NCI-H526 (cell line): ENCODE data around the gene NUP62.
"Not testable (repeated sequence)": the region's sequence is repeated elsewhere in the genome, so short reads cannot be mapped to it uniquely, and the experiment has no call there.

Source experiments
- DNase-seq, 2 experiments: peaks; one replicate each; lab custom pipeline; 2025; lab: John Stamatoyannopoulos, UW

Gene NUP62

GRCh38 chr19:49929121-49929610 lies at the start of gene NUP62, which contains the start of gene ATF5:
Gene NUP62, minus strand, starts transcription at chr19:49929504. Its CDS starts 19,697 bp downstream, at chr19:49909807.
Gene ATF5, plus strand, starts transcription at chr19:49929205. Its CDS starts 1,646 bp downstream, at chr19:49930851.
- DNase-seq, result peak; percentile 92 to 95

DNA sequence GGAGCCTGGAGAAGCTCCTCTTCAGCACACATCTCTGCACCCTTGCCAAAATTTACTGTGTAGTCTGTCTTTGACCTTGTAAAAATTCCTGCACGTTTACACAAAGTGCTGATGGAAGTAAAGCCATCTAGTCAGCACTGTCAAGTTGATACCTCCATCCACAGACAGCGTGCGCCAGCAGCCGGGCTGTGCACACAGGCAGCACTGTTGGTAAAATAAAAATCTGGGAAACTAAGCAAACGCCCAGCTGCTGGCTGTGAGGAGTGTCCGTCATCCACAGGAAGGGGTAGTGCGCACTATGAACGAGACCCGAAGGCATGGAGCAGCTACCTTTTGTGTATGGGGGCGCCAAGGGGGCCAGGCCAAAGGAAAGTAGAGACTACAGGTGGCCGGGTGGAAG lies 49.0 kb upstream of the NUP62 start:
- DNase-seq, result no peak

DNA sequence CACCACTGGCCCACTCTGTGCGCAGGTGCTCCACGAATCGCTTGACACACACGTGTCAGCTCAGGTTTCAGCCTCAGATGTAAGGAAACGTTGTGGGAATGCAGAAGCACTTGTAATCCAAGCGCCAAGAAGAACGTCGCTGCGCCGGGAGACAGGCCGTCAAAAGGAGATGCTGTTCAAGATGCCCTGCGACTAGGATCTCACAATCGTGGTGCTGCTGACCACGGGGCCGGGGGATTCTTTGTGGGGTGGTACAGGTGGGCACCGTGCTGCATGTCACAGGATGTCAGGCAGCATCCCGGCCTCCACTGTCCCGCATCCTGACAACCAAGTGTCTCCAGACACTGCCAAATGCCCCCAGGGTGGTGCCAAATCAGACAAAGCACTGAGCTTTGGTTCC lies 48.6 kb upstream of the NUP62 start:
- no peak for DNase-seq

DNA sequence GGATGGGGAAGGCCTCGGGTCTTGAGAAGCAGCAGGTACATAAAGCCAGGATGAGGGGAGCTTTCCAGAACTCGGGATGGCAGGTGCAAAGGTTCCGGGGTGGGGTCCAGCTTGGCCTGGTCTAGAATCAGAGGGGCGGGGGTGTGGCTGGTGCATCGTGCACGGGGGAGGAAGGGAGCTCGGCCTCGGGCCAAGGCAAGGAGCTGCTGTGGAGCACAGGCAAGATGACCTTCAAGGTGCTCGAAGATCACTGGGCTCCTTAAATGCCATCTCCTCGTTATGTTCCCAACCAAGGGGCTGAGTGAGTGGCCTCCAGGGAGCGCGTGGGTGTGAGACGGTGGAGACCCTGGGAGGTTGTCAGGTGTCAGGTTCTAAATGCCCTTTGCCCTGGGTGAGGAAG lies 47.8 kb upstream of the NUP62 start:
- no peak for DNase-seq

DNA sequence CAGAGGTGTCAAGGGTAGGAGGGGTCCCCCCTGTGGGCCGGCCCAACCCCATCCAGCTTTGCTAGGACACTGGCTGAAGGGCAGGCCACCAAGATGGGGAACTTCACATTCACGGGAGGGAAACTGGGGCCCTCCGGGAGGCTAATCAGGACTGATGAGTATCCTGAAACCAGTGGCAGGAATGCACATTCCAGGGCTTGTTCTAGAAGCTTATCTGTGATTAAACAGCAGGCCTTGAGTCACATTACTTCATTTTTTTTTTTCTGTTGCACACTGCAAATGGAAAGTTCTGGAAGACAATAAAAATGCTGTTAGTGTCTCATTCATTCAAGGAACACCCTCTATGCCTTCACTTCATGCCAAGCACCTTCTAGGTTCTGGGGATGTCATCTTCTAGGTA lies 47.2 kb upstream of the NUP62 start:
- no peak for DNase-seq

DNA sequence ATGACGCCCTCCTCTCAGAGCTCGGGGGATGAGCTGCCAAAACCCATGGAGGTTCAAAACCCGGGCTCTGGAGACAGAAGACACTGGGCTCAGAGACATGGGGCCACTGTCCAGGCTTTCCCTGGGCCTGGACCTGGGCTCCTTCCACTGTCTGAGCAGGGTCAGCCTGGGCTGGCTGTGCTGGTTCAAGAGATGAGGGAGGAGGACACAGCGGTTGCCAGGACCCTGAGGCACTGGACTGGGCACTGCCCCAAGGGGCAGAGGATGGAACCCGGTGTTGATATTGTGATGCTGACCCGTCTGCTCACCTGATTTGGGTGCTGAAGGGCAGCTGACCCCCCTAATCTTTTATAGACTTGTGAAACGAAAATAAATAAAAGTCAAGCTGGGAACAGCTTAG lies 45.7 kb upstream of the NUP62 start:
- DNase-seq, result no peak

DNA sequence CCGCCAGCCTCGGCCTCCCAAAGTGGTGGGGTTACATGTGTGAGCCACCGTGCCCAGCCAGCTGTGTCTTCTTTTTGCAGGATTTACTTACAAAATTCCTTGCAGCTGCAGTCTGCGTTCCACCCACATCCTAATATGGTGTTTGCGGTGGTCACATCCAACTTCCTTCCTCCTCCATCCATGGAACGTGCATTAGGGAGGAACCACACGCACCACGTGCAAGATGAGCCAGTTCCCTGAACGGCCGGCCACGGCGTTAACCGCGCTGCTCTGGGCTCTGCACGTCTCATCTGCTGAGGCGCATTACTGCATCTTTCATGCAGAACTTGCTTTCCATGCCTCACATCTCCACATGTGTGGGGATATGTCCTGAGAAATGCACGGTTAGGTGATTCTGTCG lies 44.7 kb upstream of the NUP62 start:
- no peak for DNase-seq

DNA sequence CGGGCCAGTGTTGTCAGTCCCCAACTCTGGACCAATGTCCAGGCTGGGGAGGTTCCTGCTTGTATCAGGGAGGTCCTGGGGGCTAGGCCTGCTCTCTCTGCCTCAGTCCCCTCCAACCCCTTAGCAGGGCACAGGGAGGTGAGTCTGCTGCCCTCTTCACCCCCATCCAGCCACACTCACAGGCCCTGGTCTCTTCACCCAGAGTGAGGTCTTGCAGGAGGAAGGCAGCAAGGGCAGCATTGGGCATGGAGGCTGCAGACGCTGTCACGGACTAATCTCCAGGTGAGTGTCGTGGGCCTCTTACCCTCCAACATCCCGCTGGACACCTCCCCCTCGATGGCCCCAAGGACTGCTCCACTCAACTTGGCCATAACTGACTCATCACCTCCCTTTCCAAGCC lies 43.5 kb upstream of the NUP62 start:
- no peak for DNase-seq

GRCh38 chr19:49971991-49972411 lies 42.7 kb upstream of the NUP62 start:
- DNase-seq, result no peak

DNA sequence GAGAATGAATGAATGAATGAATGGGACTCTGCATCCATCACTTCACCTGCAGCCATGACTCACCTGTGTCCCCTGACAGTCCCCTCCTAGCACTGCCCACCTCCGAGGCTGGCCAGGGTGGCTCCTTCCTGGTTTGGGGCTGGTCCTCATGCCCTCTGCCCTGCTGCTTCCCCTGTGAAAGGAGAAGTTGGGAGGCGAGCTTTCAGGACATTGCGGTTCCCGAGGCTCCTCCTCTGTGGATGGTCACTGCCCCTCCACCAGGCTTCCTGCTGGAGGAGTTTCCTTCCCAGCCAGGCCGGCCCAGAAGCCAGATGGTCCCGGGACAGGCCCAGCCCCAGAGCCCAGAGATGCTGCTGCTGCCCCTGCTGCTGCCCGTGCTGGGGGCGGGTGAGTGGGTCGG lies 40.1 kb upstream of the NUP62 start:
- not testable (repeated sequence) for DNase-seq

DNA sequence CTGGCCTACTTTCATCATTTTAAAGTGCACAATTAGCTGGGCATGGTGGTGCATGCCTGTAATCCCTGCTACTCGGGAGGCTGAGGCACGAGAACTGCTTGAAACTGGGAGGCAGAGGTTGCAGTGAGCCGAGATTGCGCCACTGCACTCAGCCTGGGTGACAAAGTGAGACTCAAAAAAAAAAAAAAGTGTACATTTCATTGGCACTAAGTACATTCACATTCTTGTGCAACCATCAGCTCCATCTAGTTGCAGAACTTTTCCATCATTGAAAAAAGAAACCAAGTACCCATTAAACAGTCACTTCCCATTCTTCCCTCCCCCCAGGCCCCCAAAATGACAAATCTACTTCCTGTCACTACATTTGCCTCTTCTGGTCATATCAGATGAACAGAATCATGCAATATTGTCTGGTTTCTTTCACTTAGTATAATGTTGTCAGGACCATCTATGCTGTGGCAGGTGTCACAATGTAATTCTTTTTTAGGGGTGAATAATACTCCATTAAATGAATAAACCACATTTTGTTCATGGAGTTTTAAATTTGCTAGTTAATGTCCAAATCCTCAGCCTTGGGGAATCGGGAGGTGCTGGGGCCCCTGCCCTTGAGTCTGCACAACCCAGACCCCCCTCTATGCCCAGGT lies 39.1 kb upstream of the NUP62 start:
- DNase-seq, result no peak

DNA sequence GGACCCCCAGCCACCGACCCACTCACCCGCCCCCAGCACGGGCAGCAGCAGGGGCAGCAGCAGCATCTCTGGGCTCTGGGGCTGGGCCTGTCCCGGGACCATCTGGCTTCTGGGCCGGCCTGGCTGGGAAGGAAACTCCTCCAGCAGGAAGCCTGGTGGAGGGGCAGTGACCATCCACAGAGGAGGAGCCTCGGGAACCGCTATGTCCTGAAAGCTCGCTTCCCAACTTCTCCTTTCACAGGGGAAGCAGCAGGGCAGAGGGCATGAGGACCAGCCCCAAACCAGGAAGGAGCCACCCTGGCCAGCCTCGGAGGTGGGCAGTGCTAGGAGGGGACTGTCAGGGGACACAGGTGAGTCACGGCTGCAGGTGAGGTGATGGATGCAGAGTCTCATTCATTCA lies 31.7 kb upstream of the NUP62 start, which contains the start of gene SIGLEC11:
TSS of gene SIGLEC11 (minus strand) at position 193 of the 400 bp plus-strand sequence. CDS start at position 102, 91 bp downstream.
- not testable (repeated sequence) for DNase-seq

DNA sequence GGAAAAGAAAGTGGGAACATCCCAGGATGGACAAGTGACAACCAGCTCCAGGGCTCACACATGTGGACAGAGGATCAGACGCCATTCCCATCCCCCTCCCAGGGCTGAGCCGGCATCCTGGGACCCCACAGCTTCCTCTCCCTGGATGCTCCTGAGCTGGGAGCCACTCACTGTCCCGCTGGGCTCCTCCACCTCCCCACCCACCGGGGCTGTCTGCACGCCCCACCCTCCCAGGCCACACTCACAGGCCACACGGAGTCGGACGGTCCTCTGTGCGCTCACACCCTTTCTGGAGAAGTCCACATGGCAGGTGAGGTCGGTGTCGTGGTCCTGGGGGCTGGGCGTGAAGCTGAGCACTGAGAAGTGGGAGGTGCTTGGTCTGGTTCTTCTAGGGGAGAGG lies 30.6 kb upstream of the NUP62 start:
- not testable (repeated sequence) for DNase-seq

DNA sequence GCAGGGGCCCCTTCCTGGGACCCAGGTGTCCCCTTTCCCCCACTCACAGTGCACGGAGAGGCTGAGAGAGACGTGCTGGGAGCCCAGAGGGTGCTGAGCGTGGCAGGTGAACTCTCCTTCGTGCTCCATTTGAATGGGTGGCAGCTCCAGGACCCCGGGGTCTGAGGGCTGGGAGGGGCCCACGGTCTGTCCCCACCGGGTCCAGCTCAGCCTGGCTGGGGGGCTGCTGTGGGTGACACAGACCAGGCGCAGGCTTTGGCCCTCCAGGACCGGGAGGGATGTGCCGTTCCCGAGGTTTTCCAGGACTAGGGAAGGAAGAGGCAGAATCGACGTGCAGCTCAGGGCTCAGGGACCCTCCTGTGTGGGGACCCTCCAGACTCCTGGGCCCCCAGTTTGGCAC lies 29.3 kb upstream of the NUP62 start:
- not testable (repeated sequence) for DNase-seq

DNA sequence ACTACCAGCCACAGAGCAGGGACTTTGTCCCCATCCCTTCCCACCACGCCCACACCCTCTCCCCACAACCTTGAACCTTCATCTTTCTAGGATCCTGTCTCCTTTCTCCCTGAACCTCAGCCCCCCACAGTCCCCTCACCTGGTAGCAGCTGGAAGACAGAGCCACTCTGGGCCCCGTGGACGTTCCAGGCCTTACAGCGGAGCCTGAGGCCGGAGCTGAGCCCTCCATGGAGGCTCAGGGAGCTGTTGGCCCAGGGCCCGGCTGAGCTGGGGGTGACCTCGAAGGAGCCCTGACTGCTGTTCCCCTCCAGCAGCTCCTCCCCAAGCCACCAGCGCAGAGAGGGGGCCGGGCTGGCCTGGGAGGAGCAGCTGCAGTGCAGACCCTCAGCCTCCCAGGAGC lies 28.8 kb upstream of the NUP62 start:
- not testable (repeated sequence) for DNase-seq

- DNase-seq, result no peak
Observed at GRCh38 chr19:49957262-49957915, 28.1 kb upstream of the NUP62 start.

- no peak for DNase-seq
Observed at GRCh38 chr19:49956115-49956495, 26.8 kb upstream of the NUP62 start.

- no peak for DNase-seq
Observed at GRCh38 chr19:49954933-49955332, 25.6 kb upstream of the NUP62 start.

DNA sequence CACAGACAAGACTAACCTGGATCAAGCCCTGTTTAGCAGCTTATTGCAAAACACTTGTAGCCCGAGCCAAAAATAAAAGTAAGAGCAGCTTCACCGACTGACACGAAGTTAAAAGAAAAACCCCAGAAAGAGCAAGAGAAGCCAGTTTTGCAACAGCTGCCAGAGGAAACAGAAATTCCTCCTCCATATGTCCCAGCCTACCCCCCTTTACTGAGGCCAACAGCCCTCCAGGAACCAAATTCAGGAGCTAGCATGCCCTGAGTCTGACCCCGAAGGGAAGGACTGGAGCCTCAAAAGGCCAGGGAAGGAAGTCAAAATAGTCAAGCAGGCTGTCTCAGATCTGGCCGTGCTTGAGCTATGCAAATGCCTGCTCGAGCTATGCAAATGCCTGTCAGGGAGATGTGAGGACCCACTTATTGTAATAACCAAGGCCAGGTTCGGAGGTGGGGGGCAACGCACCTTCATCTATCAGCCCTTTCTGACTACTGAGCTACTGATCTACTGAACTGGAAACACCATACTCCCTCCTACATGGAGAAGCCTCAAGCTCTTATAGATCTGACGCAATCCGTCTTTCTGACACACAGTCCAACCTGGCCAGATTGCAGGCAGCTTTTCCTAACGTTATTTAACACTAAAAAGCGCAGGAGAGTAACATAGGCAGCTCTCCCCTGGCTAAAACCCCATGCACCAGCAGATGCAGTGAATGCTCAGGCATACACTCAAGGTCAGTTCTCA lies 25.0 kb upstream of the NUP62 start:
- peak; percentile 80 to 82 for DNase-seq

DNA sequence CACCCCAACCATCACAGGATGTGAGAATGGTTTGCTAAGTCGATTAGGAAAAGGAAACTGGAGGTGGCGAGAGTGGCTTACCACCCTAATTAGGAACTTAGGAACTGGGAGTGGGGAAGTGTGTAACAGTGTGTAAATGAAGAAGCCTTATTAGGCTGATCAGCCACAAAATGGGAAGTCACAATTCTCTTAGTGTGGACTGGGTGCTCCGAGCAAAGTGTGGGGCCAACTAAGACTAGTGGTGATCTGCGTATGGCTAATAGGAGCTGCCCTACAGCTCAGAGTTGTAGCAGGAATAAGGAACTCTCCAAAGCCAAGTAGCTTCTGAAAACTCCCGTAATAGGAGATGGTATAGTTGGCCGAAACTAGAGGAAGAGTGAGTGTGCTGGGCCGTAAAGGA lies 24.1 kb upstream of the NUP62 start:
- DNase-seq, result no peak

DNA sequence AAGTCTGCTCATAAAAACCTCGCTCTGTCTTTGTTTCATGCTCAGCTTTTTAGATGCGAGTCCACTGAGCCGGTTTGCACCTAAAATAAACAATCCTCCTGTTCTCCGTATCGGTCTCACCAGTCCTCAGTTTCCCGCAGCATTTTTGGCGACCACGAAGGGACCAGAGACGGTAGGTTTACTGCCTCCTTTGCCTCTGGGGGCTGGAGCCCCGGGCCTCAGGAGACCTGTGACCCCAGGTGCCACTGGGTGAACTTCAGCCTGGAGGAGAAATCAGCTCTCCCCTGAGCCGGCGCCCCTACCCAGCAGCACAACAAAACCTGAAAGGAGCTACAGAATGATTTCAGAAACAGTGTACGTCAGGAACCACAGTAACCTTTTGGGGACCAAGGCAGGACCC lies 23.6 kb upstream of the NUP62 start:
- DNase-seq, result no peak

DNA sequence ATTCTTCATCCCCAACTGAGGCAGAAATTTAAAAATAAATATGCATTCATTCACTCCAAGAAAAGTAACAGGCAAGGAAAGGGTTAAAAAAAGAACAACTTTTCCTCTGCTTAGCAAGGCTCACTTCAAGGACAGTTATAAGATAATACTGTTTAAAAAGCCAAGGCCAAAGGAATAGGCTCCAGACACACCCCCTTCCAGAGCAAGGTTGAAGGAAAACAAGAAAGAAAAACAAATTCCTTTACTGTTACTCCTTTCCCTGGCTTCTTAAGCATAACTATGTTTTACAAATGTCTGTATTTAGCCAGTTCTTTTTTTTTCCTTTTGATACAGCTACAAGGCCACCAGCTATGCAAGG lies 23.2 kb upstream of the NUP62 start:
- no peak for DNase-seq
